Activated CD4-positive, alpha-beta T cell treated with anti-CD3 and anti-CD28 coated beads, Interleukin-2, amount 10 ng/mL, durations not matched to agents 24 days and 14 days (primary cell): Measurements from ENCODE around the gene CAPSL. TPM values are rescaled to one million over a fixed set of nuclear protein-coding genes. Genes with fewer than 3 reads are reported as not detected.

Experiments used
- DNase-seq: peaks from one replicate; pipeline ENCODE4 v3.0.0; 2022
- H3K27ac Mint-ChIP-seq: one replicate; pipeline ENCODE4 v1.8.0; 2022; ENCODE audit warnings: mild to moderate bottlenecking, mixed read lengths
- H3K27me3 Mint-ChIP-seq: one replicate; pipeline ENCODE4 v1.8.0; 2022; ENCODE audit warnings: mixed read lengths
- H3K36me3 Mint-ChIP-seq: one replicate; pipeline ENCODE4 v1.8.0; 2022; ENCODE audit warnings: low read depth, mild to moderate bottlenecking, mixed read lengths
- H3K4me1 Mint-ChIP-seq: one replicate; pipeline ENCODE4 v1.8.0; 2021; ENCODE audit warnings: mixed read lengths
- H3K4me3 Mint-ChIP-seq: one replicate; pipeline ENCODE4 v1.8.0; 2022; ENCODE audit warnings: mild to moderate bottlenecking, moderate library complexity, mixed read lengths
- H3K9me3 Mint-ChIP-seq: one replicate; pipeline ENCODE4 v1.8.0; 2021; ENCODE audit warnings: mixed read lengths
- intact Hi-C: fragments of 100-400 bp; cut with micrococcal nuclease; formaldehyde crosslinking; loops from one replicate; pipeline ENCODE4 v1.15.1; 2023
- total RNA-seq: library from RNA; stranded (reverse); gene quantifications from 2 replicates; pipeline ENCODE4 v1.2.3, GENCODE V29; 2022

Gene CAPSL
- total RNA-seq, 1 donor from 2014 or later: not detected

DNA sequence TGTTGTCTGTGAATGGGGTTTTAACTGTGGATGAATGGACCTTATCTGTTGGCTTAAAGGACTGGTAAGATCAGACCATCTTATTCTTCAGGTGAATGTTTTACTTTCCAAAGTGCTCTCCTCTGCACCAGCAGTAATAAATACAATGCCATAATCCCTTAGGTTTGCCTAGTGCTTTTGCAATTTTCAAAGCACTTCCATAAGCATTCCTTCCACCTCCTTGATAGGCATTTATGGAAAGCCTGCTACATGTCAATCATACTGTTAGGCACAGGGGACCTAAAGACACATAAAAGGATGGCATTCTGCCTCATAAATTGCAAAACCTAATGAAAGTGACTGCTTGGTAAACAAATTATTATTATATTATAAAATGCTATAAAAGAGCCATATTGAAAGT is 60.3 kb downstream of the CAPSL start:
- peak overlapping the region; percentile 74 for H3K27ac Mint-ChIP-seq
- H3K36me3 Mint-ChIP-seq: peaks cover 91% of the 10 kb centered on the region
- peaks cover 57% of the 10 kb centered on the region for H3K4me1 Mint-ChIP-seq
- DNase-seq: no peak
- no peak overlapping the region for H3K4me3 Mint-ChIP-seq
- H3K27me3 Mint-ChIP-seq: no peaks in the 10 kb centered on the region
- intact Hi-C loops: no loop called here
- peaks cover 7% of the 10 kb centered on the region for H3K9me3 Mint-ChIP-seq

DNA sequence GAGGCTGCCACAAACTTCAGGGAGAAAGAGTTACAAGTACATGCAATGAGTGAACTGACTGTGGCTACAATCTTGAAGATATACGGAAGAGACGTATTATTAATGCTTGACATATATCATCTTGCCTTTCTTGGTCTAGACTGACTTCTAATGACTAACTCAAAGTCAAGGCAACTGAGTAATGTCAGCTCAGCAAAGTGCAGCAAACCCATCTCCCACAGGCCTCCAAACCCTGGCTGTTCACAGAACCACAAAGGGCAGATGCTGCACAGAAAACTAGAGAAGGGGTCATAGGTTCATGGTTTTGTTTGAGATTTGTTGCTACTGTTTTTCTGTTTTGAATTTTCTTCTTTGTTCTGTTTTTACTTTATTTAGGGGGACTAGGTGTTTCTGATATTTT is 60.8 kb downstream of the CAPSL start:
- Mint-ChIP-seq H3K36me3 (peaks cover 89% of the 10 kb centered on the region), H3K9me3 (peaks cover 7% of the 10 kb centered on the region), H3K4me3 (no peak overlapping the region), H3K27me3 (no peaks in the 10 kb centered on the region), H3K4me1 (peaks cover 54% of the 10 kb centered on the region), H3K27ac (peak overlapping the region; percentile 74)
- DNase-seq: no peak
- intact Hi-C loops: loop anchor here (2.0 kb wide), 1 partner anchor 15 kb away; no protein-coding TSS in a partner anchor

DNA sequence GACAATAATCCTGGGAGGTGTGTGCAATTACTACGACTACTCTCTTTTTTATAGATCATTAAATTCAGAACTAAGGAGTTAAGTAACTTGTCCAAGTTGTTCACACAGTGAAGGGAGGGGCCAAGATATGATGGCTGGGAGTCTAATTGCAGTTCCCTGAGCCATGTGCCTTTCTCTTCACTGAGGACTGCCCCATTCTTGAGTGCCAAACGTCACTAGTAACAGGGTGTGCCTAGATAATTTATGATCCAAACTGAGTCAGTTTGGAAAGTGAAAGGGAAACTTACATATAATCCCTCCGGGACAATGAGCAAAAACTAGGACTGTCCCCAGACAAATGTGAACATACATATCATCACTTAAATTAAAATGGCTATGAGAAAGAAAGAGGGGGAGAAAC is 61.5 kb downstream of the CAPSL start:
- peak overlapping the region; percentile 74 for H3K27ac Mint-ChIP-seq
- peaks cover 51% of the 10 kb centered on the region for H3K4me1 Mint-ChIP-seq
- H3K4me3 Mint-ChIP-seq: no peak overlapping the region
- intact Hi-C loops: loop anchor here (2.0 kb wide), 1 partner anchor 14 kb away; no protein-coding TSS in a partner anchor
- DNase-seq: no peak
- peaks cover 88% of the 10 kb centered on the region for H3K36me3 Mint-ChIP-seq
- peaks cover 6% of the 10 kb centered on the region for H3K9me3 Mint-ChIP-seq
- no peaks in the 10 kb centered on the region for H3K27me3 Mint-ChIP-seq

DNA sequence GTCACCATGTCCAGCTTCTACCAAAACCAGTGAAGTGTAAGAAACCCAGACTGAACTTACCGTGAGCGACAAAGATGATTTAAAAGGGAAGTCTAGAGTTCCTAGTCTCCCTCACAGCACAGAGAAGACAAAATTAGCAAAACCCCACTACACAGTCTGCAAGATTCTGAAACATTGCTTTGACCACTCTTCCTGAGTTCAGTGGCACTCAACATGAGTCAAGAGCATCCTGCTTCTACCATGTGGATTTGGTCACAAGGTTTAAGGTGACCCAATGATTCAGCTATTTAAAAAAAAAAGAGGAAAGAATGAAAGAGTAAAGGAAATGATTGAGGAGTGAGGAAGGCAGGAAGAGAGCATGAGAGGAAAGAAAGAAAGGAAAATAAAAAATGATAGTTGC is 62.0 kb downstream of the CAPSL start:
- Mint-ChIP-seq H3K27me3 (no peaks in the 10 kb centered on the region), H3K36me3 (peaks cover 91% of the 10 kb centered on the region), H3K4me3 (peak overlapping the region; percentile 12), H3K9me3 (peaks cover 5% of the 10 kb centered on the region), H3K4me1 (peaks cover 54% of the 10 kb centered on the region), H3K27ac (peak overlapping the region; percentile 74)
- intact Hi-C loops: loop anchor here (2.0 kb wide), 1 partner anchor 14 kb away; no protein-coding TSS in a partner anchor
- DNase-seq: no peak

DNA sequence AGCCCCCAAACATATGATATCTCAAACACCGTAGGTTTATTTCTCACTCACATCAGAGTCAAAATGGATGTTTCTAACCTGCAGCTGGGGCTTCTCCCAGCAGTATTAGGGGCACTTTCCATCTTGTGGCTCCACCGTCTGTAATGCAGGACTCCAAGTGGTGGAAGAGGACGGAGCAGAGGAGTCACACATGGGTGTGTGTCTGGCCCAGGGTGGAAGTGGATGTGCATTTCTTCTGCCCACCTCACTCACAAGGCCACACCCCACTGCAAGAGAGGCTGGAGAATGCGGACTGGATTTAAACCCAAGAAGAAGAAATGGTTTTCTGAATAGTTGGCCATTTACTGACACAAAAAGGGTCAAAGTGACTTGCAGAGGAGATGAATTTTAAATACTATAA is 67.8 kb downstream of the CAPSL start:
- H3K27me3 Mint-ChIP-seq: no peaks in the 10 kb centered on the region
- no peak overlapping the region for H3K4me3 Mint-ChIP-seq
- intact Hi-C loops: no loop called here
- H3K36me3 Mint-ChIP-seq: peaks cover 85% of the 10 kb centered on the region
- H3K9me3 Mint-ChIP-seq: peaks cover 7% of the 10 kb centered on the region
- DNase-seq: no peak
- H3K27ac Mint-ChIP-seq: peak overlapping the region; percentile 80
- H3K4me1 Mint-ChIP-seq: peaks cover 42% of the 10 kb centered on the region

DNA sequence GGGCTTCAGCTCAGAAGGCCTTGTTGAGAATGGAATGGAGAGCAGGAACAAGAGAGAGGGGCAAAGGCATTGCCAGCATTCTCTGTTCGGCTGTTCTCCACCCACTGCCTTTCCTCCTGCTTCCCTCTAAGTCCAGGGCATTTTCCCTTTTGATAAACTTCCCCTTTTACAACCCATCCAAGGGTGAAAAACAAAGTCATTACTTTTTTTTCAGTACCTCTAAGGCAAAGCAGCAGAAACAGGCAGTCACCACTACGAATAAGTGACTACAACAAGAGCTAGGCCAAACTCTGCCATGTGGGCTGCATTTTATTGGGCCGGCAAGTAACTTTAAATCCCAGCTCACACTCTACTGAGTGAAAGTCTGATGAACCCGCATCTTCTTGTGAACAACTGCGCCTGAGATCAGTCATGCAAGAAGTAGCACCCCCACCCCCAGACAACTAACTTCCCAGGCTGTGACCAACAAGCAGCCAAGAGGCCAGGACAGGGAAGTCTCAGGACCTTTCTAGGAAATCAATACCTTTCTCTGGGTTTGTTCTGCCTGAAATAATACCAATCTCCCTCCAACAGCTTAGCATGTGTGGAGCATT is 68.6 kb downstream of the CAPSL start:
- Mint-ChIP-seq H3K27me3 (no peaks in the 10 kb centered on the region), H3K27ac (peak overlapping the region; percentile 72), H3K4me3 (no peak overlapping the region), H3K36me3 (peaks cover 85% of the 10 kb centered on the region), H3K4me1 (peaks cover 47% of the 10 kb centered on the region), H3K9me3 (peaks cover 7% of the 10 kb centered on the region)
- DNase-seq: no peak
- intact Hi-C loops: no loop called here

DNA sequence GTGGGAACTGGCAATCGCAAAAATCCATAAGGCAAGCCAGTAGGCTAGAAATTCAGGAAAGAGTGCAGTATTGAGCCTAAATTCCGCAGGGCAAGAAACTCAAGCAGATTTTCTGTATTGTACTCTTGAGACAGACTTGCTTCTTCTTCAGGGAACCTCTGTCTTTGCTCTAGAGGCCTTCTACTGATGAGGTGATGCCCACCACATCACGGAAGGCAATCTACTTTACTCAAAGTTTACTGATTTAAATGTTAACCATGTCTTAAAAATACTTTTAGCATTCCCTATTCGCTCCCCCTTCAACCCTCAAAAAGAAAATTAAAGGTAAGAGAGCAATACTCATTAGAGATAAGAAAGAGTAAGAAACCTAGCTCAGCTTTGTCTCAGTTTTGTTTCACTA is 70.4 kb downstream of the CAPSL start:
- Mint-ChIP-seq H3K36me3 (peaks cover 83% of the 10 kb centered on the region), H3K4me3 (no peak overlapping the region), H3K27ac (no peak overlapping the region), H3K4me1 (peaks cover 53% of the 10 kb centered on the region), H3K27me3 (no peaks in the 10 kb centered on the region), H3K9me3 (peaks cover 7% of the 10 kb centered on the region)
- peak; percentile 34 for DNase-seq
- intact Hi-C loops: no loop called here

DNA sequence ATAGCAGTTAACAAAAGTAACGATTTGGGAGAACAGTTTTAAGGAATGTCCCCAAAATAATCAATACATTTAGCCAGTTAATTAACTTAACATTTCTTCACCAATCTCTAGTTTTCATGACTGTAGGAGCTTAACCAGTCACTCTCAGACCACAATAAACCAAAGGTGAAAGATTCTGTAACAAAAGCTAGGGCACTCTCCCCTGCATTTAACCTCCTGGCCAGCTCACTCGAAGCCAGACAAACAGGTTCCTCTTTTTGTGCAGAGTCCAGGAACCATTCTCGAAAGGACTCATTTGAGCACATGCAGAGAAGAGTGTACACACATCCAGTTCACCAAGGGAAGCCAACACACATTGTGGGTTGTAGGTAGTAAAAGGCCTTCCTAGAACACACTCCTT is 75.3 kb downstream of the CAPSL start:
- peaks cover 68% of the 10 kb centered on the region for H3K4me1 Mint-ChIP-seq
- H3K27me3 Mint-ChIP-seq: no peaks in the 10 kb centered on the region
- H3K9me3 Mint-ChIP-seq: no peaks in the 10 kb centered on the region
- H3K36me3 Mint-ChIP-seq: peaks cover 82% of the 10 kb centered on the region
- peak; percentile 69 for DNase-seq
- H3K4me3 Mint-ChIP-seq: peak overlapping the region; percentile 87
- peak overlapping the region; percentile 88 for H3K27ac Mint-ChIP-seq
- intact Hi-C loops: loop anchor here (2.0 kb wide), 1 partner anchor 14 kb away; no protein-coding TSS in a partner anchor

DNA sequence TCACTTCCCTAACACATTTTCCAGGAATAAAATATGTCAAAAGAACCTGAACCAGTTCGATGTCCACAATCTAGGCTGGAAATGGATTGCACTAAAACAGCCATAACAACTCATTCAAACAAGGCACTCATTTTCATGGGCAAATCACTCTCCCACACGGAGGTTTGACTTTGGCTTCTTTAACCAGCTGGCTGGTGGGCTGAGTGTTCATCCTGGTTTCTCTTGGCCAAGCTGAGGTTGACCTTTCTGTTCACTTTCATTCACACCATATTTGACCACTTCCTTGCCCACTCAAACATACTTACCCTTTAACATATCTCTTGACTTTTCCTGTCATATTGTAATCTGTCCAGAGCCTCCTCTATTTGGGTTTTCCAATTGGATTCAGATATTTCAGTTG is 76.3 kb downstream of the CAPSL start:
- H3K36me3 Mint-ChIP-seq: peaks cover 79% of the 10 kb centered on the region
- peak; percentile 54 for DNase-seq
- H3K4me3 Mint-ChIP-seq: peak overlapping the region; percentile 87
- H3K4me1 Mint-ChIP-seq: peaks cover 71% of the 10 kb centered on the region
- intact Hi-C loops: loop anchor here (2.0 kb wide), 1 partner anchor 15 kb away; no protein-coding TSS in a partner anchor
- peak overlapping the region; percentile 88 for H3K27ac Mint-ChIP-seq
- H3K27me3 Mint-ChIP-seq: no peaks in the 10 kb centered on the region
- no peaks in the 10 kb centered on the region for H3K9me3 Mint-ChIP-seq

DNA sequence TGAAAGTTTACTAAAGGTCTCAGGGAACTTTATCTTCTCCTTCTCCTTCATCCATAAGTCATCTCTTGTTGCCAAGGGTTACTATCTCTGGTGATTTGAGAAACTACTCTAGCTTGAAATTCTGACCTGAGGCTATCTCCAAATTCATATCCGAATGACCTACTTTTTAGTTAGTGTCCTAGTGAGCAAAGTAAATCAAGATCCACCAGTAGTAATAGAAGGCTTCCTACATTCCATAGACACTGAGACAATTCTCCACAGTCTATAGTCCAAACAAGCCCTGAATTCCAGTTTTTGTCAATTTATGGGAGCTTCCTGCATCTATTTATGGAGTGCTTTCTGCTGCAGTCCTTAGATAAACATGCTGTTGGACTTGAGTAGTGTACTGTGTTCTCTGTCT is 76.7 kb downstream of the CAPSL start:
- DNase-seq: no peak
- Mint-ChIP-seq H3K4me1 (peaks cover 74% of the 10 kb centered on the region), H3K27ac (peak overlapping the region; percentile 88), H3K27me3 (no peaks in the 10 kb centered on the region), H3K4me3 (peak overlapping the region; percentile 87), H3K36me3 (peaks cover 77% of the 10 kb centered on the region), H3K9me3 (no peaks in the 10 kb centered on the region)
- intact Hi-C loops: loop anchor here (2.0 kb wide), 1 partner anchor 15 kb away; no protein-coding TSS in a partner anchor

DNA sequence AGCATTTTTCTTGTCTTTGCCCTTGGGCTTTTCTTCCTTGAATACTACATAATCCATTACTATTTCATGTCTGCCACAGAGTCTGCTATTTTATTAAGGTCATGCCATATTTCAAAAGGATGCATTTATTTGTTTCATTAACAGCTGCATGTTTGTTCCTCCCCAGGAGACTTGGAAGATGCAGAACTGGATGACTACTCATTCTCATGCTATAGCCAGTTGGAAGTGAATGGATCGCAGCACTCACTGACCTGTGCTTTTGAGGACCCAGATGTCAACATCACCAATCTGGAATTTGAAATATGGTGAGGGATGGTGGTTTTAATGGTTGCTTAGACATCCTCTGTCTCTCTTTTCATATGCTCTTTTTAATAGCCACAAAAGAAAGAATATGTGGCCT is 77.7 kb downstream of the CAPSL start:
- H3K9me3 Mint-ChIP-seq: no peaks in the 10 kb centered on the region
- H3K27ac Mint-ChIP-seq: peak overlapping the region; percentile 88
- H3K4me3 Mint-ChIP-seq: peak overlapping the region; percentile 87
- intact Hi-C loops: no loop called here
- H3K36me3 Mint-ChIP-seq: peaks cover 72% of the 10 kb centered on the region
- DNase-seq: peak; percentile 49
- H3K27me3 Mint-ChIP-seq: no peaks in the 10 kb centered on the region
- H3K4me1 Mint-ChIP-seq: peaks cover 76% of the 10 kb centered on the region

DNA sequence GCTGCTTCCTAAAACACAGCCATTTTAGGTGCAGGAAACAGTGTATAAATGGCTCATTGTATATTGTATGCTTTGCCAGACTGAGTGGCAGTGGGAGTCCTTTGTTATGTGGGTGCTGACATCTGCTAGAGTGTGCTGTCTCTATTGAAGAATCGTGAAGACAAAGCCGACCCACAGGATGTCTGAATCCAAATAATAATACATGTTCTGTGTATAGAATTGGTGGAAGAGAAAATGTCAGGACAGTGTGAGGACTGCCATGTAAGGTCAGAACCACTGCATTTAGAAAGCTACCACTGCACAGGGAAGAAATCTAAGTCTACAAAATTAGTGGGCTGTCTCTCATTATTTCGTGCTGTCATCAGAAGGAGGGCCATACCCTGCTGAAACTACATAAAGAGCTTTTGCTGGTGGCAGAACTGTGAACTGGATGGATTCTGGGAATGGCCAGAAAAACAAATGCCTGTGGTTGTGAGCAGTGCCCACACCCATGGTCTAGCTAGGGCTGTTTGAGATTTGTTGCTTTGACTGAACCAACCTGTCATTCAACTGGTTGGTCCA is 79.2 kb downstream of the CAPSL start:
- Mint-ChIP-seq H3K27me3 (no peaks in the 10 kb centered on the region), H3K9me3 (no peaks in the 10 kb centered on the region), H3K4me1 (peaks cover 82% of the 10 kb centered on the region), H3K27ac (peak overlapping the region; percentile 88), H3K4me3 (peak overlapping the region; percentile 87), H3K36me3 (peaks cover 61% of the 10 kb centered on the region)
- DNase-seq: peak; percentile 80
- intact Hi-C loops: loop anchor here (2.0 to 5.0 kb wide), 2 partner anchors 26 to 293 kb away; partner anchors contain the start of genes LMBRD2 and SKP2

DNA sequence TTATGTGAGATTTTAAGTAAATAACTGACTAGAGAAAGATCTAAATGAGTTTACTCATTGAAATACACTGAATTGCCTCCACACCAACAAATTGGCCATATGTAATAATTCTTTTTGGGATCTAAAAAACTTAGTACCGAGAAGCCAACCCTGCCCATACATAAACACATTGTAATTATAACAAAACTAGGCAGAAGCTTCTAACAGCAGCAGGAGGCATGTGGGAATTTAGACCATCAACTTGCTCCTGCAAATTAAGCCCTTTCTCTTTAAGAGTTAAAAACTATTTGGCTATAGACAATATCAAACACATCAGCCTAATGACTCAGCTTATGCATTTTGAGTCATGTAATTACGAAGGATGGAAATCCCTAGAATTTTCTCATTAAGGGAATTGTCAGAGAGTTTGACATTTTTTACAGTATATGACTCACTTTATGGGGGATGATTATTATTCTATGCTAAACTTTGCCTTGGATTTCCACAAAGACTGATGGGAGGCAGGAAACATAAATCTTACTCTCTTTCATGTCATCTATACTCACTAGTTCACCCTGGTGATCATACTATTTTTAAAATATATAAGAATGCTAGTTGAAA is 80.7 kb downstream of the CAPSL start:
- Mint-ChIP-seq H3K27ac (peak overlapping the region; percentile 74), H3K4me1 (peaks cover 79% of the 10 kb centered on the region), H3K9me3 (no peaks in the 10 kb centered on the region), H3K27me3 (no peaks in the 10 kb centered on the region), H3K4me3 (peak overlapping the region; percentile 76), H3K36me3 (peaks cover 55% of the 10 kb centered on the region)
- peak; percentile 69 for DNase-seq
- intact Hi-C loops: loop anchor here (1.0 to 5.0 kb wide), 11 partner anchors 21 to 295 kb away; partner anchors contain the start of genes LMBRD2, SKP2 and SPEF2

DNA sequence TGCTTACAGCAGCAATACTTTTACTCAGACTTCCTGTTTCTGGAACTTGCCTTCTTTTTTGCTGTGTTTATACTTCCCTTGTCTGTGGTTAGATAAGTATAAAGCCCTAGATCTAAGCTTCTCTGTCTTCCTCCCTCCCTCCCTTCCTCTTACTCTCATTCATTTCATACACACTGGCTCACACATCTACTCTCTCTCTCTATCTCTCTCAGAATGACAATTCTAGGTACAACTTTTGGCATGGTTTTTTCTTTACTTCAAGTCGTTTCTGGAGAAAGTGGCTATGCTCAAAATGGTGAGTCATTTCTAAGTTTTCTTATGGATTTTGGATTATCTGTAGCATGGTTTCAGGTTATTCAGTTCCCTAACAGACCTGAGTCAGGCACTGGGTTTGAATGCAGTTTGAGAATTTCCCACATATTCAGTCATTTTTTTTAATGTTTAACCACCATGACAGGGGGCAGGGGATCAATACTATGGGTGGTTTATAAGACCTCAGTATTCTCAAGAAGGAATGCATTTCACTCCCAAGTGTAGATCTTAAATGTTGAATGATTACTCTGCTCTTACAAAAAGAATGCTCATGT is 81.6 kb downstream of the CAPSL start, which contains the start of gene IL7R:
Gene IL7R (plus strand): TSS at position 127 of the 587 bp plus-strand sequence. CDS start 87 bp downstream, at position 214.
- Mint-ChIP-seq H3K4me1 (peaks cover 78% of the 10 kb centered on the region), H3K27ac (peak within 1 kb of the TSS; percentile 99), H3K9me3 (no peaks in the 10 kb centered on the region), H3K36me3 (peaks cover 47% of the 10 kb centered on the region), H3K27me3 (no peaks in the 10 kb centered on the region), H3K4me3 (peak within 1 kb of the TSS; percentile 87)
- DNase-seq: peak; percentile 82
- intact Hi-C loops: loop anchor here (1.0 to 5.0 kb wide), 10 partner anchors 21 to 295 kb away; partner anchors contain the start of genes LMBRD2, SKP2 and SPEF2
